Activated T-cell treated with anti-CD3 and anti-CD28 coated beads, Interleukin-2, amount 50 U/mL, for 4 hours (primary cell): ENCODE data around the gene KCNJ14. TPM values are rescaled to one million over a fixed set of nuclear protein-coding genes. Genes with fewer than 3 reads are reported as not detected.

Source experiments
- ATAC-seq, 2 donors: fragments of 200-7000 bp; cut with Tn5 transposase; one replicate each; pipeline ENCODE4 v1.10.0; 2021
- DNase-seq: peaks from one replicate; pipeline ENCODE4 v3.0.0-alpha.2; 2020
- H3K27me3 Mint-ChIP-seq: one replicate; pipeline ENCODE4 v1.8.0; 2021; ENCODE audit warnings: low read depth, mixed read lengths
- H3K36me3 Mint-ChIP-seq: one replicate; pipeline ENCODE4 v1.8.0; 2022; ENCODE audit warnings: mixed read lengths; ENCODE audit not compliant: insufficient read depth
- H3K4me1 Mint-ChIP-seq: one replicate; pipeline ENCODE4 v1.8.0; 2021; ENCODE audit warnings: low read depth, mixed read lengths
- H3K4me3 Mint-ChIP-seq: one replicate; pipeline ENCODE4 v1.8.0; 2021; ENCODE audit warnings: mild to moderate bottlenecking, moderate library complexity, mixed read lengths
- H3K9me3 Mint-ChIP-seq: one replicate; pipeline ENCODE4 v1.8.0; 2021; ENCODE audit warnings: mixed read lengths
- total RNA-seq, 3 donors: library from RNA; stranded (reverse); gene quantifications; one replicate each; pipeline ENCODE4 v1.2.1, GENCODE V29; 2021

KCNJ14 gene
- total RNA-seq, 3 donors from 2014 or later: 3.1 to 3.3 (median 3.3) TPM

GRCh38 chr19:48441360-48442050, 13.9 kb upstream of the KCNJ14 start:
- ATAC-seq: no peak
- Mint-ChIP-seq H3K36me3 (peaks cover 1% of the 10 kb centered on the region), H3K4me1 (peaks cover 22% of the 10 kb centered on the region), H3K27me3 (peaks cover 31% of the 10 kb centered on the region), H3K9me3 (no peaks in the 10 kb centered on the region), H3K4me3 (peak overlapping the region; percentile 47)
- DNase-seq: no peak

DNA sequence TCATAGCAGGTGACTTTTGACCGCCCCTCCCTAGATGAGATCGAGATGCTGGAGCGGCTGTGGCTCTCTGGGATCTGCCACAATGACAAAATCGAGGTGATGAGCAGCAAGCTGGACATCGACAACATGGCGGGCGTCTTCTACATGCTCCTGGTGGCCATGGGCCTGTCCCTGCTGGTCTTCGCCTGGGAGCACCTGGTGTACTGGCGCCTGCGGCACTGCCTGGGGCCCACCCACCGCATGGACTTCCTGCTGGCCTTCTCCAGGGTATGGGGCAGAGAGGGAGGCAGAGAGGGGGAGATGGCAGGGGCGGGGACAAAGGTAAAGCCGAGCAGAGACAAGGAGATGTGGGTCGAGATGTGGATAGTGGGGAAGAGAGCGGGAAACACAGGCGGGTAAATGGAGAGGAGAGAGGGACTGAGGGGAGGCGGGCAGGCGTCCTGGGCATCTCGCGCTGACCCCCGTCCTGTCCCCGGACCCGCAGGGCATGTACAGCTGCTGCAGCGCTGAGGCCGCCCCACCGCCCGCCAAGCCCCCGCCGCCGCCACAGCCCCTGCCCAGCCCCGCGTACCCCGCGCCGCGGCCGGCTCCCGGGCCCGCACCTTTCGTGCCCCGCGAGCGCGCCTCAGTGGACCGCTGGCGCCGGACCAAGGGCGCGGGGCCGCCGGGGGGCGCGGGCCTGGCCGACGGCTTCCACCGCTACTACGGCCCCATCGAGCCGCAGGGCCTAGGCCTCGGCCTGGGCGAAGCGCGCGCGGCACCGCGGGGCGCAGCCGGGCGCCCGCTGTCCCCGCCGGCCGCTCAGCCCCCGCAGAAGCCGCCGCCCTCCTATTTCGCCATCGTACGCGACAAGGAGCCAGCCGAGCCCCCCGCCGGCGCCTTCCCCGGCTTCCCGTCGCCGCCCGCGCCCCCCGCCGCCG, 13.0 kb upstream of the KCNJ14 start:
- ATAC-seq (no peak), DNase-seq (no peak)
- peaks cover 28% of the 10 kb centered on the region for H3K27me3 Mint-ChIP-seq
- H3K4me1 Mint-ChIP-seq: peaks cover 25% of the 10 kb centered on the region
- no peaks in the 10 kb centered on the region for H3K9me3 Mint-ChIP-seq
- H3K4me3 Mint-ChIP-seq: peak overlapping the region; percentile 47
- peaks cover 3% of the 10 kb centered on the region for H3K36me3 Mint-ChIP-seq

DNA sequence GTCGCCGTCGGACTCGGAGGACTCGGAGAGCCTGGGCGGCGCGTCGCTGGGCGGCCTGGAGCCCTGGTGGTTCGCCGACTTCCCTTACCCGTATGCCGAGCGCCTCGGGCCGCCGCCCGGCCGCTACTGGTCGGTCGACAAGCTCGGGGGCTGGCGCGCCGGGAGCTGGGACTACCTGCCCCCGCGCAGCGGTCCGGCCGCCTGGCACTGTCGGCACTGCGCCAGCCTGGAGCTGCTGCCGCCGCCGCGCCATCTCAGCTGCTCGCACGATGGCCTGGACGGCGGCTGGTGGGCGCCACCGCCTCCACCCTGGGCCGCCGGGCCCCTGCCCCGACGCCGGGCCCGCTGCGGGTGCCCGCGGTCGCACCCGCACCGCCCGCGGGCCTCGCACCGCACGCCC, 12.1 kb upstream of the KCNJ14 start:
- H3K4me3 Mint-ChIP-seq: no peak overlapping the region
- H3K4me1 Mint-ChIP-seq: peaks cover 31% of the 10 kb centered on the region
- peaks cover 12% of the 10 kb centered on the region for H3K36me3 Mint-ChIP-seq
- H3K27me3 Mint-ChIP-seq: peaks cover 21% of the 10 kb centered on the region
- DNase-seq (no peak), ATAC-seq (no peak)
- H3K9me3 Mint-ChIP-seq: no peaks in the 10 kb centered on the region

GRCh38 chr19:48443731-48444128, 11.6 kb upstream of the KCNJ14 start:
- Mint-ChIP-seq H3K4me1 (peaks cover 35% of the 10 kb centered on the region), H3K36me3 (peaks cover 17% of the 10 kb centered on the region), H3K9me3 (no peaks in the 10 kb centered on the region), H3K27me3 (peaks cover 21% of the 10 kb centered on the region), H3K4me3 (no peak overlapping the region)
- DNase-seq (no peak), ATAC-seq (no peak)

- no peak for ATAC-seq
- H3K9me3 Mint-ChIP-seq: no peaks in the 10 kb centered on the region
- DNase-seq: no peak
- H3K4me1 Mint-ChIP-seq: peaks cover 35% of the 10 kb centered on the region
- H3K27me3 Mint-ChIP-seq: peaks cover 21% of the 10 kb centered on the region
- H3K4me3 Mint-ChIP-seq: peak overlapping the region; percentile 92
- peaks cover 21% of the 10 kb centered on the region for H3K36me3 Mint-ChIP-seq
Measured at GRCh38 chr19:48444129-48444935, 11.0 kb upstream of the KCNJ14 start.

DNA sequence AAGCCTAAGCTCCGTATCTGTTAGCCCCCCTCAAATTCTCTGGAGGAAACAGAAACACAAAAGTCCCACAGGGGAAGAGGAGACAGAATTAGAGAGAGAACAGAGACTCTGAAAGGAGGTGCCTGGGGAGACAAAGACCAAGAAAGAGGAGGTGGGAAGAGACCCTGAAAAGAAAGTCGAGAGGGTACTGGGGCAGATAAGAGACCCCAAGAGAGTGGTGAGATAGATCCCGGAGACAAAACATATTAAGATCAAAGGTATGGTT, 10.5 kb upstream of the KCNJ14 start:
- H3K4me1 Mint-ChIP-seq: peaks cover 35% of the 10 kb centered on the region
- no peaks in the 10 kb centered on the region for H3K9me3 Mint-ChIP-seq
- peaks cover 25% of the 10 kb centered on the region for H3K36me3 Mint-ChIP-seq
- DNase-seq (no peak), ATAC-seq (no peak)
- peaks cover 21% of the 10 kb centered on the region for H3K27me3 Mint-ChIP-seq
- H3K4me3 Mint-ChIP-seq: peak overlapping the region; percentile 92

- ATAC-seq: peak; percentile 4 to 8
Measured at GRCh38 chr19:48445256-48445605, 10.1 kb upstream of the KCNJ14 start.

DNA sequence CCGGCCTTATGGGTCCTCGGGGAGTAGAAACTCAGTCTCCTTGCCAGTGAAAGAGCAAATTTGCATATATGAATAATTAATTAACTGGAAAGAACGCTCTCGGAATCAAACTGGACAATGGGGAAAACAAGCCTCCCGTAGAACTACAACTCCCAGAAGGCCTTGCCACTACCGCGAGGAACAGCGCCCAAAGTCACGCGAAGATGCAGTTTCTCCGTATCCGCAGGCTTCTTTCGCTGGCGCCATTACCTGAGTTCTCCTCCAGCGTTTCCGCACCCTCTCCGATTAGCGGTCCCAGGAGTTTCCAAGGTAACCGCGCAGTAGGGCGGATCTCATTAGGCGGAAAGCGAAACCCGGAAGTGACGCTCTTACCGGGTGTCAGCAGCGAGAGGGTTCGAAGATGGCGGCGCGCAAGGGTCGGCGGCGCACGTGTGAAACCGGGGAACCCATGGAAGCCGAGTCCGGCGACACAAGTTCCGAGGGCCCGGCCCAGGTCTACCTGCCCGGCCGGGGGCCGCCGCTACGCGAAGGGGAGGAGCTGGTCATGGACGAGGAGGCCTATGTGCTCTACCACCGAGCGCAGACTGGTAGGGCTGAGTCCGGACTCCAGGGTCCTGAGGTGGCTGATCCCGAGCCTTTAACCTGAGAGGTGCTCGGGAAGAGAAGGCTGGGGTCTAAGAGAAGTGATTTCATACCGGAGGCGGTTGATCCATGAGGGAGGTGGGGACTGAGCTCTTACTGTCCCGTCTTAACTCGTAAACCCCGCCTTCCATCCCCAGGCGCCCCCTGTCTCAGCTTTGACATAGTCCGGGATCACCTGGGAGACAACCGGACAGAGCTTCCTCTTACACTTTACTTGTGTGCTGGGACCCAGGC, 9.5 kb upstream of the KCNJ14 start, which contains the start of gene GRWD1:
Gene GRWD1 (plus strand): TSS at position 378 of the 876 bp plus-strand sequence. CDS start 23 bp downstream, at position 401.
- peaks cover 35% of the 10 kb centered on the region for H3K4me1 Mint-ChIP-seq
- H3K9me3 Mint-ChIP-seq: no peaks in the 10 kb centered on the region
- peak within 1 kb of the TSS; percentile 92 for H3K4me3 Mint-ChIP-seq
- DNase-seq (peak; percentile 91), ATAC-seq (peak; percentile 95 to 96)
- peaks cover 21% of the 10 kb centered on the region for H3K27me3 Mint-ChIP-seq
- peaks cover 29% of the 10 kb centered on the region for H3K36me3 Mint-ChIP-seq

More at GRCh38 chr19:48445256-48445605, 10.1 kb upstream of the KCNJ14 start:
- Mint-ChIP-seq H3K4me1 (peaks cover 35% of the 10 kb centered on the region), H3K36me3 (peaks cover 27% of the 10 kb centered on the region), H3K9me3 (no peaks in the 10 kb centered on the region), H3K27me3 (peaks cover 21% of the 10 kb centered on the region), H3K4me3 (peak overlapping the region; percentile 92)
- no peak for DNase-seq

DNA sequence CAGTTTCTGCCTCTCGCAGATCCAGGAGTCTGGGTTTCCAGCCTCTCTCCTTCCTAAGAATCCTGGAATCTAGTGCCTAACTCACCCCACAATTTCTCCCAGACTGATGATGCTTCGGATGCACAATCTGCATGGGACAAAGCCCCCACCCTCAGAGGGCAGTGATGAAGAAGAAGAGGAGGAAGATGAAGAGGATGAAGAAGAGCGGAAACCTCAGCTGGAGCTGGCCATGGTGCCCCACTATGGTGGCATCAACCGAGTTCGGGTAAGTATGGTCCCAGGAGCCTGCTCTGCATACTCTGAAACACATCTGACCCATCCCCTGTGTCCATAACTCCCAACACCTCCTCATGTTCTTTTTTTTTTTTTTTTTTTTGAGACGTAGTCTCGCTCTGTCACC, 8.8 kb upstream of the KCNJ14 start:
- ATAC-seq: no peak
- peaks cover 35% of the 10 kb centered on the region for H3K4me1 Mint-ChIP-seq
- H3K27me3 Mint-ChIP-seq: peaks cover 18% of the 10 kb centered on the region
- peaks cover 29% of the 10 kb centered on the region for H3K36me3 Mint-ChIP-seq
- no peaks in the 10 kb centered on the region for H3K9me3 Mint-ChIP-seq
- peak overlapping the region; percentile 92 for H3K4me3 Mint-ChIP-seq
- no peak for DNase-seq

DNA sequence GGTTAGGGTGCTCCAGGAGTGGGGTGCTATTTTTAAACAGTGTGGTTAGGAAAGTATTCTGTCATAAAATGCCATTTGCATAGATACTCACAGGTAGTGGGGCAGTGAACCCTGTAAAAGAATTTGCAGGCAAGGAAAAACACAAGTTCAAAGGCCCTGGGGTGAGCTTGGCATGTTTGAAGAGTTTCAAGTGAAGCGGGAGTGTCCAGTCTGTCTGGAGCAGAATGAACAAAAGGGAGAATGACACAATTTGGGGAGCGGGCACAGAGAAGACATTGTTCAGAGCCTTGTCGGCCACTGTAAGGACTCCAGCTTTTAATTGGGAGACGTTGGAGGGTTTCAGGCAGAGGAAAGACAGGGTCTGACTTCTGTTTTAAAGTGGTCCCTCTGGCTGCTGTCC, 6.8 kb upstream of the KCNJ14 start:
- peak overlapping the region; percentile 92 for H3K4me3 Mint-ChIP-seq

DNA sequence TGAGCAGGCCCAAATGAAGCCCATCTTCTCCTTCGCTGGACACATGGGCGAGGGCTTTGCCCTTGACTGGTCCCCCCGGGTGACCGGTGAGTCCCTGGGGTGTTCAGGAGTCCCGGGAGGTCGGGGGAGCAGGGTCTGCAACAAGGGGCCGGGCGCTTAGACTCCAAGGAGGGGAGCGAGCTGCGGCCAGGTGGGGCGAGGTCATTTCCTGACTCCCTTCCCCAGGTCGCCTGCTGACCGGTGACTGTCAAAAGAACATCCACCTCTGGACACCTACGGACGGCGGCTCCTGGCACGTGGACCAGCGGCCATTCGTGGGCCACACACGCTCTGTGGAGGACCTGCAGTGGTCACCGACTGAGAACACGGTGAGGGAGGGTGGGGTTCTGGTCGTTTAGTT, 4.9 kb upstream of the KCNJ14 start:
- Mint-ChIP-seq H3K4me1 (peaks cover 19% of the 10 kb centered on the region), H3K9me3 (no peaks in the 10 kb centered on the region), H3K4me3 (no peak overlapping the region), H3K27me3 (no peaks in the 10 kb centered on the region), H3K36me3 (peaks cover 44% of the 10 kb centered on the region)
- ATAC-seq (no peak), DNase-seq (no peak)

More for the DNA sequence above, 6.8 kb upstream of the KCNJ14 start:
- ATAC-seq: no peak
- Mint-ChIP-seq H3K27me3 (peaks cover 10% of the 10 kb centered on the region), H3K9me3 (no peaks in the 10 kb centered on the region), H3K4me1 (peaks cover 29% of the 10 kb centered on the region), H3K36me3 (peaks cover 37% of the 10 kb centered on the region)
- DNase-seq: no peak

- H3K4me1 Mint-ChIP-seq: peaks cover 17% of the 10 kb centered on the region
- no peaks in the 10 kb centered on the region for H3K9me3 Mint-ChIP-seq
- H3K36me3 Mint-ChIP-seq: peaks cover 44% of the 10 kb centered on the region
- no peak for ATAC-seq
- no peak overlapping the region for H3K4me3 Mint-ChIP-seq
- no peaks in the 10 kb centered on the region for H3K27me3 Mint-ChIP-seq
- DNase-seq: no peak
Measured at GRCh38 chr19:48450863-48451262, 4.5 kb upstream of the KCNJ14 start.

DNA sequence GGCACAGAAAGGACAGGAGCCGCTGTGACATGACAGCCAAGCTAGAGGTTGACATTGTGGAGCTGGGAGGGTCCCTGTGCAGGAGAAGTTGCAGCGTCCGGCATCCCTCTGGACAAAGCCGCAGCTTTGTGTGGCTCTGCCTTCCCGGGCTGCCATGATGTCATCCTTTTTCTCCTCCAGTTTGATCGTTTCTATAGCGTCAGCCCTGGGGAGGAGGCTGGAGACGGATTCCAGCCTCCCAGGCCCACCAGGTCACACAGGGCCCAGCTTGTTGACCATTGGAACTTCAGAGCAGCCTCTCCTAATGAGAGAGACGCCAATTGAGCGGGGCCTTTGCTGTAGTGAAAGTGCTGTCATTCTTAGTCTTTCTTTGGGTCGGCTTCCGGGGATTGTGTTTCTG, 3.8 kb upstream of the KCNJ14 start:
- Mint-ChIP-seq H3K9me3 (no peaks in the 10 kb centered on the region), H3K27me3 (no peaks in the 10 kb centered on the region), H3K36me3 (peaks cover 42% of the 10 kb centered on the region), H3K4me3 (no peak overlapping the region), H3K4me1 (peaks cover 15% of the 10 kb centered on the region)
- no peak for ATAC-seq
- DNase-seq: no peak
